ENCODE results near the gene NAV2.

The NAV2 gene

GRCh38 chr11:20008190-20008870 is 295.7 kb downstream of the NAV2 start:
- TF ChIP-seq, protein P1, sequence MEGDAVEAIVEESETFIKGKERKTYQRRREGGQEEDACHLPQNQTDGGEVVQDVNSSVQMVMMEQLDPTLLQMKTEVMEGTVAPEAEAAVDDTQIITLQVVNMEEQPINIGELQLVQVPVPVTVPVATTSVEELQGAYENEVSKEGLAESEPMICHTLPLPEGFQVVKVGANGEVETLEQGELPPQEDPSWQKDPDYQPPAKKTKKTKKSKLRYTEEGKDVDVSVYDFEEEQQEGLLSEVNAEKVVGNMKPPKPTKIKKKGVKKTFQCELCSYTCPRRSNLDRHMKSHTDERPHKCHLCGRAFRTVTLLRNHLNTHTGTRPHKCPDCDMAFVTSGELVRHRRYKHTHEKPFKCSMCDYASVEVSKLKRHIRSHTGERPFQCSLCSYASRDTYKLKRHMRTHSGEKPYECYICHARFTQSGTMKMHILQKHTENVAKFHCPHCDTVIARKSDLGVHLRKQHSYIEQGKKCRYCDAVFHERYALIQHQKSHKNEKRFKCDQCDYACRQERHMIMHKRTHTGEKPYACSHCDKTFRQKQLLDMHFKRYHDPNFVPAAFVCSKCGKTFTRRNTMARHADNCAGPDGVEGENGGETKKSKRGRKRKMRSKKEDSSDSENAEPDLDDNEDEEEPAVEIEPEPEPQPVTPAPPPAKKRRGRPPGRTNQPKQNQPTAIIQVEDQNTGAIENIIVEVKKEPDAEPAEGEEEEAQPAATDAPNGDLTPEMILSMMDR (IDR thresholded peaks at IDR 0.05; ENCODE audit: control insufficient read depth, extremely low read depth, insufficient read depth): no peak
- no peak for DNase-seq (ENCODE audit: low read depth)
- no peak overlapping the region for H3K4me3 ChIP-seq (ENCODE audit: low read depth, low read length)

DNA sequence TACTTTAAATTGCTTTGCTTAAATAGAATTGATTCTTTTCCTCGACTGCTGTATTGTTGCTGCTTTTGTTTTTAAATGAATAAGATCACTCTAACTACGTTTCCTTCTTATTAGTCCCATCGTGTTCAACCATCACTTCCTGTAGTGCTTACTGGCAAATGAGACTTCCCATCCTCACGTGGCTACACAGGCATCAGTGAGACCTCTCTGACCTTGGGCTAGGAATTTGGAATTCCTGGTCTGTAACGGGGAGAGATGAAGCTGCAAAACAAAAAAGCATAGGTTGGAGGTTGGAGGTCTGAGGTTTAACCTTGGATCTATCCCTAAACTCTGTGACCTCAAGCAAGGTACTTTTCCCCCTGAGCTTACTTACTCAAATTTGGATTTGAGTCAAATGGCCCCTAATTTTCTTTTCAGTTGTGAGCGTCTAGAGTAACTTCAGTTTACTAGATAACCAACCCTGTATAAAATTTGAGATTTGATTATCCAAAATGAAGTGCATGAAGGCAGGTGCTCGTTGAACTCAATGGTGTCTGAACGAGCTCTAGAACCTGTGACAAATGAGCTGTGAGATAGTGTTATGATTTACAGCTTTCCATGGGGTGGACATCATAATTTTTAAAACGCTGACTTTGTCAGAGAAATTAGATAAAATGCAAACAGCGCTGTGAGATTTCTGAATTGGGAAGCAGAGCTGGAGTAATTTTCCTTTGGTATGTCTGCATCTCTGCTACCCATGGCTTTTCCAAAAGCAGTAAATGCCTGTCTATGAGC is 296.4 kb downstream of the NAV2 start:
- no peak overlapping the region for H3K4me3 ChIP-seq (ENCODE audit: low read depth, low read length)
- DNase-seq (ENCODE audit: low read depth): no peak
- TF ChIP-seq, protein P1 (IDR thresholded peaks at IDR 0.05; ENCODE audit: control insufficient read depth, extremely low read depth, insufficient read depth): no peak

GRCh38 chr11:20010156-20010850 is 297.7 kb downstream of the NAV2 start:
- DNase-seq (ENCODE audit: low read depth): no peak
- no peak overlapping the region for H3K4me3 ChIP-seq (ENCODE audit: low read depth, low read length)
- TF ChIP-seq, protein P1 (IDR thresholded peaks at IDR 0.05; ENCODE audit: control insufficient read depth, extremely low read depth, insufficient read depth): no peak

GRCh38 chr11:20010851-20011225 is 298.2 kb downstream of the NAV2 start:
- DNase-seq (ENCODE audit: low read depth): no peak
- H3K4me3 ChIP-seq (ENCODE audit: low read depth, low read length): no peak overlapping the region
- TF ChIP-seq, protein P1 (IDR thresholded peaks at IDR 0.05; ENCODE audit: control insufficient read depth, extremely low read depth, insufficient read depth): no peak

GRCh38 chr11:20011307-20011951 is 298.8 kb downstream of the NAV2 start:
- TF ChIP-seq, protein P1 (IDR thresholded peaks at IDR 0.05; ENCODE audit: control insufficient read depth, extremely low read depth, insufficient read depth): no peak
- no peak overlapping the region for H3K4me3 ChIP-seq (ENCODE audit: low read depth, low read length)
- no peak for DNase-seq (ENCODE audit: low read depth)

DNA sequence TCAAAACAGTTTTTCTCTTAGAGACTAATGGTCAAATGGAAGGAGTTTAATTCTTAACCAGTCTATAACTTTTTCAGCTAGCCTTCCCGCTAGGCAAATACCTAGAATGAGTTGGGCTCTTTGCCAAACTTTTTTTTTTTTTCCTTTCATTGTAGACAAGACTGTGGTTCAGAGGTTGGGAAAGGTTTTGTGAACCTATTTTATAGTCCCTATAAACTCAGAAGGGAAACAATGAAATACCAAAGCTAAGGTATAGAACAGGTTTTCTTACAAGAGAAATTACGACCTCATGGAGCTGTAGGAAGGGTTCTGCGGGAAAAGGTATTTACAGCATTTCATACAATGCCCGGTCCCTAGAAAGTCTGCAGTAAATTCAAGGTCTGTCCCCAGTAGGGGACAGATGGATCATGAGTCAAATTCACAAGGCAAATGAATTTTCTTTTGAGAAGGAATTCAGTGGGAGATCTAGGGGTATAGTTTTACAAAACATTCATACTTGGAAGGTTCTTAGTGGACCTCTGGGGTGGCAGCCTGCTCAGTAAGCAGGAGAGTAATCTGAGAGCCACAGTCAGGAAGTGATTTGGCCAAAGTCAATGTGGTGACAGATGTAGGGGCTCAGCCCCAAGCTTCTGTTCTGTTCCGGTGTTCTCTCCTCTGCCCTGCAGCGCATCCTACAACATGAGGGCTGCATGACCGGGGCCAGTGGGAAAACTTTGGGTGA is 300.9 kb downstream of the NAV2 start:
- peak; percentile 88 for DNase-seq (ENCODE audit: low read depth)
- TF ChIP-seq, protein P1 (IDR thresholded peaks at IDR 0.05; ENCODE audit: control insufficient read depth, extremely low read depth, insufficient read depth): no peak
- H3K4me3 ChIP-seq (ENCODE audit: low read depth, low read length): no peak overlapping the region
